ENCODE data around the gene MBLAC1.

GRCh38 chr7:100132126-100132525 is 5.4 kb downstream of the MBLAC1 start:
- TF ChIP-seq CTCF (IDR thresholded peaks at IDR 0.05) = no peak
- no peak for TF ChIP-seq POLR2A (IDR thresholded peaks at IDR 0.05)
